ENCODE data around the gene COG5.

Gene COG5

GRCh38 chr7:107338080-107338479, 225.6 kb downstream of the COG5 start:
- no peak for DNase-seq (ENCODE audit: low read depth in 3 of 3, low spot score in 1 of 3)

GRCh38 chr7:107332488-107333269, 231.0 kb downstream of the COG5 start:
- DNase-seq (ENCODE audit: low read depth in 3 of 3, low spot score in 1 of 3), result no peak

- no peak for DNase-seq (ENCODE audit: low read depth in 3 of 3, low spot score in 1 of 3)
Observed at GRCh38 chr7:107330478-107330877, 233.2 kb downstream of the COG5 start.

- DNase-seq (ENCODE audit: low read depth in 3 of 3, low spot score in 1 of 3), result no peak
Observed at GRCh38 chr7:107327986-107328569, 235.6 kb downstream of the COG5 start.

GRCh38 chr7:107326061-107326460, 237.7 kb downstream of the COG5 start:
- no peak for DNase-seq (ENCODE audit: low read depth in 3 of 3, low spot score in 1 of 3)

GRCh38 chr7:107322015-107322414, 241.7 kb downstream of the COG5 start:
- no peak for DNase-seq (ENCODE audit: low read depth in 3 of 3, low spot score in 1 of 3)

GRCh38 chr7:107321611-107322010, 242.1 kb downstream of the COG5 start:
- DNase-seq (ENCODE audit: low read depth in 3 of 3, low spot score in 1 of 3), result no peak

- DNase-seq (ENCODE audit: low read depth in 3 of 3, low spot score in 1 of 3), result no peak
Observed at GRCh38 chr7:107319724-107320228, 243.9 kb downstream of the COG5 start.

GRCh38 chr7:107318523-107319160, 245.1 kb downstream of the COG5 start:
- no peak for DNase-seq (ENCODE audit: low read depth in 3 of 3, low spot score in 1 of 3)

- no peak for DNase-seq (ENCODE audit: low read depth in 3 of 3, low spot score in 1 of 3)
Observed at GRCh38 chr7:107315716-107316220, 248.0 kb downstream of the COG5 start.

- no peak for DNase-seq (ENCODE audit: low read depth in 3 of 3, low spot score in 1 of 3)
Observed at GRCh38 chr7:107313355-107313754, 250.4 kb downstream of the COG5 start.

- DNase-seq (ENCODE audit: low read depth in 3 of 3, low spot score in 1 of 3), result no peak
Observed at GRCh38 chr7:107312418-107312817, 251.3 kb downstream of the COG5 start.

GRCh38 chr7:107309296-107309695, 254.4 kb downstream of the COG5 start:
- DNase-seq (ENCODE audit: low read depth in 3 of 3, low spot score in 1 of 3), result no peak

GRCh38 chr7:107304636-107305035, 259.1 kb downstream of the COG5 start:
- no peak for DNase-seq (ENCODE audit: low read depth in 3 of 3, low spot score in 1 of 3)

GRCh38 chr7:107304063-107304462, 259.7 kb downstream of the COG5 start:
- DNase-seq (ENCODE audit: low read depth in 3 of 3, low spot score in 1 of 3), result no peak

GRCh38 chr7:107302250-107302847, 261.4 kb downstream of the COG5 start:
- DNase-seq (ENCODE audit: low read depth in 3 of 3, low spot score in 1 of 3), result no peak

GRCh38 chr7:107294182-107294581, 269.5 kb downstream of the COG5 start:
- DNase-seq (ENCODE audit: low read depth in 3 of 3, low spot score in 1 of 3), result no peak

GRCh38 chr7:107292591-107292990, 271.1 kb downstream of the COG5 start:
- DNase-seq (ENCODE audit: low read depth in 3 of 3, low spot score in 1 of 3), result no peak

GRCh38 chr7:107291434-107291833, 272.3 kb downstream of the COG5 start:
- DNase-seq (ENCODE audit: low read depth in 3 of 3, low spot score in 1 of 3), result no peak

GRCh38 chr7:107286751-107287621, 276.7 kb downstream of the COG5 start:
- no peak for DNase-seq (ENCODE audit: low read depth in 3 of 3, low spot score in 1 of 3)

All from stimulated activated CD4-positive, alpha-beta T cell treated with anti-CD3 and anti-CD28 coated beads, TNF-alpha, amount 100 ng/mL, for 1 hour (primary cell).